NCI-H345 treated with DMSO at 0.1 percent for 48 hours (cell line): ENCODE data around the gene EBF4.

ENCODE experiments used
- DNase-seq: peaks from one replicate; lab custom pipeline; 2025; ENCODE audit not compliant: unreplicated experiment; lab: John Stamatoyannopoulos, UW

Gene EBF4

DNA sequence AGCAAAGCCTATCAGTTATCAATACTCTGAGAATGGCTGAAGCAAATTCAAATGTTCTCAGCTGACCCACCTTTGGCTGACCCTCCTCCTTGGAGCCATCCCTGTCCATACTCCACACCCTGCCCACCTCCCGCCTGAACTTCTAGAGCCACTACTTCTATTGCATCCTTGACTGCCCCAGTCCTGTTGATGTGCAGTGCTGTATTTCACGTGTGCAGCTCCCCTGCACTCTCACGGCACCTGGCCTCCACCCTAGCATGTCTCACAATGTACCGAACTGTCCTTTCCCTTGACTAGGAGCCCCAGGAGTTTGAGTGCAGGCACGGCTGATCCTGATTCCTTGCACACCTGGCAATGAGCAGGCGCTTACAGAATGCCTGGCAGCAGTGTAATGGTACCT lies 100.9 kb downstream of the EBF4 start:
- no peak for DNase-seq

GRCh38 chr20:2794202-2794748 lies 101.7 kb downstream of the EBF4 start:
- no peak for DNase-seq

DNA sequence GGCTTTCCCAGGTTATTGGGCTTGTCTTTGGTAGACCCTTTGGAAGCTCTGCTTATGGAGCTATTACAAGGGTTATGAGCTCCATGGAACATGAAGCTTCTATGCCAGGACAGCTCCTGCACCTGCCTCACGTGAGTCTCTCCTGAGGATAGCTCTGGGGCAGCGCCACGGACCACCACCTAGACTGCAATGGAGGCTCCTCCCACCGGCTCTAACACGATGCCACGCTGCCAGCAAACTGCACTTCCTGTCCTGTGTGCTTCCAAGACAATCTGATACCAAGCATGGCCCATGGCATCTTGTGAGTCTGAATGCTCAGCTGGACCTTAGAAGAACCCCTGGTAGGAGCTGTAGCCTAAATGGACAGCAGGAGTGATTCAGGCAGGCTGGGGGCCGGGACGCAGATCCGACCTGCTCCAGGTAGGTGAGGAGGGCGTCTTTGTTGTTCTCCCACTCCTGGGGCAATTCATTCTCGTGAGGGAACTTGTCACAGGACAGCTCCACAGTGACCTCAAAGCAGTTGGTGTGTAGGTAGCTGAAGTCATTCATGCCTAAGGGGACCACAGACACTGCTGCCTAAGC lies 102.4 kb downstream of the EBF4 start:
- no peak for DNase-seq

DNA sequence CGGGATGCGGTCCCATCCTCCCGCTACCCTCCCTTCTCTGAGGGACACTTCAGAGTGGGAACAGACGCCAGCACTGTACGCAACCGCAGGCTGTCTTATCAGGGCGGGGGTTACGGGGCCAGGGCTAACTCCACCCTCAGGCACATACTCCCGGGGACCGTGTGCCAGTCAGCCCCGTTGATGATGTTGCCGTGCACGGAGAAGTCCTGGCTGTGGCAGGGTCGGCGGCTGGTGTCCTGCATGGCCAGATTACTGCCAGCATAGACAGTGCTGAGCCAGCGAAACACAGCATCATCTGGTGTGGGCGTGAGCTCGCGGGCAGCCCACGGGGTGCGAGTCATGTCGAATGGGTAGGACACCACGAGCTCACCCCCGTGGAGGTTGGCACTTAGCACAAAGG lies 102.9 kb downstream of the EBF4 start:
- DNase-seq: no peak

DNA sequence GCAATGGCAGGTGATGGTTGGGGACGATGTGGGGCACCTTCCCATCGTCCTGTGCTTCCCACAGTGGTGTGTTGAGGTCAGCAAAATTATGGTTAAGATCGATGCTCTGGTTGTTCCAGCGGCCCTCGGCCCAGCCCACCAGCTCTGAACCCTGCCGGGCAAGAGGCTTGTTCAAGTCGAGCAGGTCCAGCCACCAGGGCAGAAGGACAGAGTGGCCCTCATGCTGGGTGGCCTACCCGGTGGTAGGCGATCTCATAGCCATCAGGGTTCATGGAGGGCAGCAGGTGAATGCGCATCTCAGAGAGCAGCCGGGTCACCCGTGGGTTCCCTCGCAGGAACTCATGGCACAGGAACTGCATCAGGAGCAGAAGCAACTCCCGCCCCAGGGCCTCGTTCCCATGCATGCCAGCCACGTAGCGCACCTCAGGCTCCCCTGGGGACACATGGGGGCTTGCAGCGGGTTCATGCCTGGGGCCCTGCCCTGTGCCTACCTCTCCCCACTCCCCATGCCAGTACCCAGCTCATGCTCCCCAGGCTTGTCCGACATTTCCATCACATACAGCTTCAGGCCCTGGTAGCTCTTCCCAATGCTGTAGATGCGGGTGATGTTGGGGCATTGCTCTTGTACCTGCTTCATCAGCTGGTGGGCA lies 103.6 kb downstream of the EBF4 start:
- no peak for DNase-seq

GRCh38 chr20:2797136-2797983 lies 104.8 kb downstream of the EBF4 start:
- no peak for DNase-seq

DNA sequence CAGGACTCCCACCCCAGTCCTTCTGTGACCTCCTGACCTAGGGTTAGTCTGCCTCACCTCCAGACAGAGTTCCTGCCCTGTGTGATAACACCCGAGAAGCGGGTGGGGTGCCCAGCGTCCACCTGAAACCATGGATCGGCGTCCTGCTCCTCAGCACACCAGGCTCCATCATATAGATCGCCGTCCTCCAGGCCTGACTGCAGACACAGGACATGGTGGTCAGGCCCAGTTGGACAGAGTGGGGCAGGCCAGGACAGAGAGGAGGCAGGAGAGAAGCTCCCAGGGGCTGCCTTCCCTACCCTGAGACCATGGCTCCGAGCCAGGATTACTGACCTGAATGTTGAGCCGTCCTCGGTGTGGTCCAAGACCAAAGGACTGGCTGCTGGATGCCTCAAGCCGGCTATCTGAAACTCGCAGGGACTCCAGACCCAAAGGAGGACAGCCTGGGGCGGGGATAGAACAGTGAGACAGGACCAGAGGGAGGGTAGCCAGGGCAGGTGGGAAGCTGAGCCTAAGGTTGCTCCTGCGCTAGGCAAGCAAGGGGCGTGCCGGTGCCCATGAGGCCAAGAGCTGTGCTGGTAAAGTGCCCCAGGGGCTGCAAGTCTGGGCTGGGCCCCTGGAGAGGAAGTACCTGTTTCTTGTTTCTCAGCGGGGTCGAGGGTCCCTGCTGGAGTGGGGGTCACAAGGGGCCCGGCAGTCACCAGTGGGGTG lies 105.7 kb downstream of the EBF4 start:
- DNase-seq: no peak

- DNase-seq: no peak
These were observed 106.2 kb downstream of the EBF4 start for GRCh38 chr20:2798814-2799213.

- DNase-seq: no peak
These were observed 106.7 kb downstream of the EBF4 start for GRCh38 chr20:2799271-2799670.

- no peak for DNase-seq
These were observed 107.3 kb downstream of the EBF4 start for GRCh38 chr20:2799688-2800520.

DNA sequence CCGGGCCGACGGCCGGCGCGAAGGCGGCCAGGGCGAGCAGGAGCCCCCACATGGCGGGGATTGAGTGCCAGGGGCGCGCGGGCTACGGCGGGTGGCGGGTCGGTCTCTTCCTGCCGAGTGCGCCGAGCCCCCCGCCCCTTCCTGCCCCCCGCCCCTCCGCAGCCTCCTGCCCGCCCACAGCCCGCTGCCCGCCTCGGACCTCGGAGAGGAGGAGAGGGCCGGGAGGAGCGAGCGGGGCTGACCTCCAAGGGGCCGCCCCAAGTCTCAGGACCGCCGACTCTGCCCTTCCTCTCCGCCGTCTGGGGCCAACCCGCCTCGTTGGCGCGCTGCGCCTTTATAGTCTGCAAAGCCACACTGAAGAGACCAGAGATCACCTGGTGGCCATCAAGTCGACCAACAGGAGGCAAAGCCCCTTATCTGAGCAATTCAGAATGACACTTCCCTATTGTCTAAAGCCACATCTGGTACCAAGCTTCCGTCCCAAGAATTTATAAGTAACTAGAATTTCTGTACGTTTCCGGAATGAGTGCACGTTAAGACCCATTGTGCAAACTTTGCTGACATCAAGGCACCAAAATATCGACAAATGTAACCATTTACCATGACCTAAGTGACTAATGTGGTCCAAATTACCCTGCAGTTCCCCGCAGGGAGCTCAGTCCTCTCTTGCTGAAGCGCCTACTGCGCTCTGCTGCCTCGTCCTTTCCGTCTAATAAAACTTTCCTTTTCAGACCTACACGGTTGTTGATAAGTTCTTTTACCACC lies 108.1 kb downstream of the EBF4 start, which contains the start of gene CPXM1:
TSS of gene CPXM1 (minus strand) at position 107 of the 765 bp plus-strand sequence. CDS start at position 52, 55 bp downstream.
- DNase-seq: peak; percentile 9

DNA sequence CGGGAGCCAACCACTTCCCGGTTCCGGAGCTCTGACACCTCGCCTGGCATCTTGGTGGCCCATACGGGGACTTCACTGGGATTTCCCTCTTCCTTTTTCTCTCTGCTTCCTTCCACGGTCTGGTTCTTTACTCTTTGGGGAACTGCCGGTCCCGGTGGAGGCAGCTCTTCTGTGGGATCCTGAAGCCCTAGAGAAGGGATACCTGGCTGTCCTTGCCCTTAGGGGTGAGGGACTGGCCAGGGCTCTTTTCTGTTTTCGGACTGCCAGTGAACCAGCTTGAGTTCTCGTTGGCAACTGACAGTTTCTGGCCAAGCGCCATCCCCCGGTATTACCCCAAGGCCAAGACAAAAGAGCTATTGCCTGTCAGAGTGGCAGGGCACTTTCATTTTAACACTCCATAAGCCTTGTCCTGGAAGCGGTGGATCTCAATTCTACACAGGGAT lies 108.7 kb downstream of the EBF4 start:
- no peak for DNase-seq

DNA sequence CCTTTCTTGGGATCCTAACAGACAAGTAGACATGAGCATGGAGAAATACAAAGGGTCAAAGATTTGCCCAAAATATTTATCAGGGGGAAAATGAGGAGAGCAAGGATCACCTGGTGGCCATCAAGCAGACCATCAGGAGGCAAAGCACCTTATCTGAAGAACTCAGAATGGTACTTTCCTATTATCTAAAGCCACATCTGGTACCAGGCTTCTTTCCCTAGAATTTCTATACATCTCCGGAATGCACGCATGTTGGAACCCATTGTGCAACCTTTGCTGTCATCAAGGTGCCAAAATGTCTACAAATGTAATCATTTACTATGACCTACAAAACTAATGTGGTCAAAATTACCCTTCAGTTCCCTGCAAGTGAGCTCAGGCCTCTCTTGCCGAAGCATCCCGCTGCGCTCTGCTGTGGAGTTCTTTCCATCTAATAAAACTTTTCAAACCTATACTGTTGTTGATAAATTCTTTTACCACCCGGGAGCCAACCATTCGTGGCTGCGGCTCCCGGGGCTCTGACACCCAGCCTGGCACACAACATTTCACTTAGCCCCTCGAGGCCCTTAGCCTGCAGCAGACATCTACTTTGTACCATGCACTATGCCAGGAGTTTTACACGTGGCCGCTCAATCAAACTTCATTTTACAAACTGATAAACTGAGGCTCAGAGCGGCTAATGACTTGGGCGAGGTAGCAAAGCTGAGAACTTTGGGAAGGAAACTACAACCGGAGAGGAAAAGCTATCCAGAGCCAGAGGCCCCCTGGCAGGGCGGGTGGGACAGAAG lies 111.7 kb downstream of the EBF4 start:
- DNase-seq: no peak

GRCh38 chr20:2804852-2805688 lies 112.5 kb downstream of the EBF4 start:
- no peak for DNase-seq

DNA sequence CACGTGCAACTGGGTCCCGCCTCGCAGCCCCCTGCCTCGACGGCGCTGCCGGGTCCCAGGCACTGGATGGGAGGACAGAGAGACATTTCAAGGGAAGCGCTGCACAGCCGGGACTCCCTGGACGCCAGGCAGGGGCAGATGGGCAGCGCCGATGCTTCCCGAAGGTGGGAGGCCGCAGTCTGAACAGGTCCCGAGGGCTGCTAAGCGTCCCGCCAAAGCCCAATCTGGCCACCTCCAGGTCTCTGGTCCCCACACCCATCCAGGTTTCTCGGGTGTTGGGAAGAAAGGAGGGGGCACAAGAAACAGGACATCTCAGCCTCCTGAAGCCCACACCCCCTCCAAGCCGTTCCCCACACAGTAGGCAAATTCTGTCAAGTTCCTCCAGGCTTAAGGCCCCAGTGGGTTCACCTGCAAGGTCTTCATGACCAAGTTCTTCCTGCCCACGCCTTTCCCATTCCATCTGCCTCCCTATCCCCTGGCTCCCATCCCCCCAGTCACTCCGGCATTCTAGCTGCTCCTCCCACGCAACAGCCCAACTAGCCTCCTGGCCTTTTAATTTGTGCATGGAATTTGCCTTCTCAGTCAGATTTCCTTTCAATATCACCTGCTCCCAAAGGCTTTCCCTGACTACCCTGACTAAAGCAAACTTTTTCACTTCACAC lies 113.2 kb downstream of the EBF4 start:
- DNase-seq: no peak

- DNase-seq: no peak
These were observed 113.7 kb downstream of the EBF4 start for GRCh38 chr20:2806351-2806701.

DNA sequence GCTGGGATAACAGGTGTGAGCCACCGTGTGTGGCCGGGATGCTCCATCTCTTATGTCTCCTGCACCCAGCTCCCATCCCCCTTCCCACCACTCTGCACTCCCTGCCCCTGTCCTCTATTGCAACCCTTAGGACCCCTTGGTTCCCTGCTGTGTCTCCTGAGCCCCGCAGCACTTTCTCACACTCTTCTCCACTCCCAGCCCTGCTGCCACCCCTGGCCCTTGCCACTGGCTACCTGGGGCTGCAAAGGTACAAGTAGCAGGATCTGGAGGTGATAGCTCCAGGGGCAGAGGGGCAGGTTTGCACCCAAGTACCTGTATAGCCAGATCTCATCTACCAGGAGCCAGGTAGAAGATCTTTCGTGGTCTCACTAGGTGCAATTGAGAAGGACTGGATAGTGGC lies 114.4 kb downstream of the EBF4 start:
- DNase-seq: no peak
